Mesendoderm (in vitro differentiated cells): ENCODE data around the gene LBHD1.
A peak's percentile ranks its signal among the peaks of the same experiment; 100 is the strongest.

Experiments used
- DNase-seq: peaks from one replicate; pipeline ENCODE4 v3.0.0; 2013
- H2AK5ac ChIP-seq: 2 replicates; pipeline ENCODE4 v1.6.1; 2013; ENCODE audit warnings: low read length, inconsistent platforms
- H2BK120ac ChIP-seq: 2 replicates; pipeline ENCODE4 v1.6.1; 2013; ENCODE audit warnings: low read depth, mild to moderate bottlenecking, low read length, moderate library complexity, mixed read lengths
- H2BK15ac ChIP-seq: replicated peaks from 2 replicates; pipeline ENCODE4 v1.6.1; 2013; ENCODE audit warnings: low read depth, mild to moderate bottlenecking, moderate library complexity
- H2BK5ac ChIP-seq: 2 replicates; pipeline ENCODE4 v1.6.1; 2013; ENCODE audit warnings: low read length, inconsistent platforms
- H3K18ac ChIP-seq: 2 replicates; pipeline ENCODE4 v1.6.1; 2013; ENCODE audit warnings: mild to moderate bottlenecking, low read length, mixed read lengths
- H3K23ac ChIP-seq: one replicate; pipeline ENCODE4 v1.6.1; 2013; ENCODE audit warnings: low read length
- H3K27ac ChIP-seq: 2 replicates; pipeline ENCODE4 v1.5.1; 2013; ENCODE audit warnings: low read depth, mild to moderate bottlenecking, inconsistent platforms, low read length, moderate library complexity
- H3K27me3 ChIP-seq: 2 replicates; pipeline ENCODE4 v1.6.1; 2013; ENCODE audit warnings: low read length, control low read depth, mild to moderate bottlenecking, inconsistent platforms; ENCODE audit not compliant: insufficient read depth, poor library complexity
- H3K36me3 ChIP-seq: 2 replicates; pipeline ENCODE4 v1.6.1; 2013; ENCODE audit warnings: low read length, inconsistent platforms; ENCODE audit not compliant: control insufficient read depth, insufficient read depth
- H3K4ac ChIP-seq: one replicate; pipeline ENCODE4 v1.6.1; 2013; ENCODE audit warnings: low read depth, mild to moderate bottlenecking, low read length, moderate library complexity
- H3K4me1 ChIP-seq: 2 replicates; pipeline ENCODE4 v1.6.1; 2013; ENCODE audit warnings: low read depth, low read length, inconsistent platforms; ENCODE audit not compliant: control insufficient read depth
- H3K4me2 ChIP-seq: 2 replicates; pipeline ENCODE4 v1.6.1; 2013; ENCODE audit warnings: low read length
- H3K4me3 ChIP-seq: 2 replicates; pipeline ENCODE4 v1.5.1; 2013; ENCODE audit warnings: mild to moderate bottlenecking, low read length
- H3K56ac ChIP-seq: one replicate; pipeline ENCODE4 v1.6.1; 2013; ENCODE audit warnings: low read length
- H3K79me1 ChIP-seq: 2 replicates; pipeline ENCODE4 v1.6.1; 2013; ENCODE audit warnings: low read length, inconsistent platforms
- H3K79me2 ChIP-seq: 2 replicates; pipeline ENCODE4 v1.6.1; 2013; ENCODE audit warnings: mild to moderate bottlenecking, low read length; ENCODE audit not compliant: control insufficient read depth, insufficient read depth
- H3K9ac ChIP-seq: 2 replicates; pipeline ENCODE4 v1.6.1; 2013; ENCODE audit warnings: low read length, inconsistent platforms
- H4K5ac ChIP-seq: one replicate; pipeline ENCODE4 v1.6.1; 2013; ENCODE audit warnings: low read length
- H4K8ac ChIP-seq: one replicate; pipeline ENCODE4 v1.6.1; 2013; ENCODE audit warnings: low read depth, mild to moderate bottlenecking, control low read depth, low read length, moderate library complexity
- WGBS: extraction: QIAGEN DNeasy Blood & Tissue Kit; methylation state at CpG from one replicate; pipeline ENCODE4 v1.1.7; 2013; ENCODE audit warnings: low lambda C conversion rate, missing lambda C conversion rate; ENCODE audit not compliant: insufficient coverage; ENCODE audit errors: extremely low coverage; 5-methylcytosine and 5-hydroxymethylcytosine counted together

The LBHD1 gene

DNA sequence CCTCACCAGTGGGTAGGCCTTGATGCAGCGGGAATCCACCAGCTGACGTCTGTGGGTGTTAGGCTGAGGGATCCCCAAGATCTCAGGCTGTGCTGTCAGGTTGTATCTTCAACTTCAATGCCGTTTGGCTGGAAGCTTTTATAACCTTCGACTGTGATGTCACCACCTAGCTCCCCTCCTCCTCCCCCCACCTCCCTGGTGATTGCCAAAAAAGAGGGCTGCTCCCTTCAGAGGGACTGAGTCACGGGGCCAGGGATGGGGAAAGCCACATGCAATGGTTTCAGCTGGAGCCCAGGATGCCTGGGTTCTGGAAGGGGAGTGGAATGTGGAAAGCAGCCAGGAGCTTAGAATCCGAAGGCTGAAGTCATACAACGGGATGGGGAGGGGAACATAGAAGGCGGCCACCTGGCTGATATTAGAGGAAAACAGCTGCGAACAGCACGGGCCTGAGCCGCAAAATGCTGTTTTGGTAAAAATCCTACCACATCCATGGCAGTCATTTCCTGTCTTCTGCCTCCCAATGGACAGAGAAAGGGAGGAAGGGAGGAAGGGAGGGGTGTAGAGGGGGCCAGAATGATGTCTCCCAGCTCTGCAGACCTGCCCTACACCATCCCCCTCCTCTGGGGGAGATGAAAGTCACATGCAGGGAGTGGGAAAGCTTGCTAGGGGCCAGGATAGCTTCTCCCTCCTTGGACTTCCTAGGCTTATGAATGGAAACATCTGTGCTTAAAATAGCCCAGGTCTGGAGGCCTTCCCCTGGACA is 17.5 kb upstream of the LBHD1 start, which contains the start of gene LRRN4CL:
LRRN4CL (minus strand) TSS at position 110 of the 763 bp plus-strand sequence. CDS start 1,022 bp downstream, outside the sequence.
- Histone ChIP-seq H3K4me3 (no peak within 1 kb of the TSS), H3K56ac (no peak within 1 kb of the TSS), H4K5ac (no peak within 1 kb of the TSS), H3K23ac (no peak within 1 kb of the TSS), H3K4me1 (no peaks in the 10 kb centered on the region), H3K79me1 (no peaks in the 10 kb centered on the region), H3K27ac (no peak within 1 kb of the TSS), H3K9ac (no peak within 1 kb of the TSS), H2BK120ac (no peak within 1 kb of the TSS), H3K36me3 (peaks cover 4% of the 10 kb centered on the region), H2BK15ac (no peak within 1 kb of the TSS), H3K4me2 (no peak within 1 kb of the TSS), H3K4ac (no peak within 1 kb of the TSS), H2AK5ac (no peak within 1 kb of the TSS), H4K8ac (no peak within 1 kb of the TSS), H3K27me3 (no peaks in the 10 kb centered on the region), H3K18ac (no peak within 1 kb of the TSS), H3K79me2 (no peaks in the 10 kb centered on the region), H2BK5ac (no peak within 1 kb of the TSS)
- DNase-seq: no peak
- no CpG with 5 or more reads among the region's 11 CpGs for WGBS

DNA sequence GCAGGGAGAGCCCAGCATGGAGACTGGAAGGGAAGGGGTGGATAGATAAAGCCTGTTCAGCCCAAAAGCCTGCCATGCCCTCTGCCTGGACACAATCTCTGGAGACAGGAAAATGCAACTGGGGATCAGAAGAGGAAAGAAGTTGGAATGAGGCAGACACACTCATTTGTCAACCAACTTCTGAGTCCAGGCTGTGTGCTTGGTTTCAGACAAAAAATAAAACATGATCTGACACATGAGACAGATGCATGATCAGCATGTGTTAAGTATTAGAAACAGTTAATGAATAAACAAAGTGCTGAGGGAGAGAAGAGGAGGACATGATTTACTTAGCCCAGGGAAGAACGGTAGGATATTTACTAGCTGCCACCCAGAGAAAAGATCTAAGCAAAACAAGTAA is 16.4 kb upstream of the LBHD1 start:
- Histone ChIP-seq H3K9ac (no peak overlapping the region), H4K8ac (no peak overlapping the region), H3K56ac (no peak overlapping the region), H3K27ac (no peak overlapping the region), H3K4me2 (no peak overlapping the region), H2BK5ac (no peak overlapping the region), H3K79me1 (no peaks in the 10 kb centered on the region), H2BK120ac (no peak overlapping the region), H3K79me2 (no peaks in the 10 kb centered on the region), H3K27me3 (no peaks in the 10 kb centered on the region), H3K18ac (no peak overlapping the region), H4K5ac (no peak overlapping the region), H3K4me3 (no peak overlapping the region), H2BK15ac (no peak overlapping the region), H3K36me3 (peaks cover 3% of the 10 kb centered on the region), H2AK5ac (no peak overlapping the region), H3K4ac (no peak overlapping the region), H3K4me1 (no peaks in the 10 kb centered on the region), H3K23ac (no peak overlapping the region)
- WGBS: no CpG with 5 or more reads among the region's 1 CpG
- no peak for DNase-seq

DNA sequence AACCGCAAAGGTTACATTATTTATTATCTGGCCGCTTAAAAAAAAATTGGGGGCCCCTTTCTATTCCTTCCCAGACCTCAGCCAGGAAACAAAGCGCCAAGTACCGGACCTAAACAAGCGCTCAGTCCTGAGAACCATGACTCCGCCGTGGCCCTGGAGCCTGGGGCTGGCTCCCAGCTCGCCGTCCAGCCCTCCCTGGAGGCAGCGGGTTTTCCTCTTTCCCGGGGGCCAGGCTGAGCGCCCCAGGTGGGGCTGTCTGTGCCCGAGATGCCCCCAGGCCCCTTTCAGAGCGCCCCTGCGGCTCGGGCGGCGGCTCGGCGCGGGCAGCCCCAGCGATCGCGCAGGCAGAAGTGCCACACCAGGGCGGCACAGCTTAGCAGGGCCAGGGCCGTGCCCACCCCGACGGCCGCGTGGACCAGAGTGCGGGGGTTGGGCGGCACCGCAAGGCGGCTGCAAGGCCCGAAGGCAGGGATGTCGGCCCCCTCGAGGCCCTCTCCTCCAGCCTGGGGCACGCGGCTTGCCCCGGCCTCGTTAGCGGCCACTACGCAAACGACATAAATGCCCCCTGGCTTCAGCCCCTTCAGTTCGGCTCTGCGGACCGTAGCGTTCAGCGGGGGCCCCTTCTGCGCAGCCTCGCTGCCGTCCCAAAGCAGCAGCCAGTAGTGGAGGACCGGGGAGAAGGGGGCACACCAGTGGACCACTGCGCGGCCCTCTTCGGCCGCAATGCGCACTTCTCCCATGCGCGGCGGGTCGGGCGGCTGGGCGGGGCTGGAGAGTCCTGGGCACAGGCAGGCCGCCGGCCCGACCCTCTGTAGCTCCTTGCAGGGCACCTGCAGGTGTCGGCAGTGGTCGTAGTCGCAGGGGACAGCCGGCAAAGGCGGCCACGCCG is 15.7 kb upstream of the LBHD1 start:
- Histone ChIP-seq H3K4me1 (no peaks in the 10 kb centered on the region), H2BK15ac (no peak overlapping the region), H3K56ac (no peak overlapping the region), H2BK5ac (no peak overlapping the region), H3K79me1 (no peaks in the 10 kb centered on the region), H3K4me3 (no peak overlapping the region), H3K18ac (no peak overlapping the region), H3K4me2 (no peak overlapping the region), H3K4ac (no peak overlapping the region), H3K23ac (no peak overlapping the region), H3K9ac (no peak overlapping the region), H3K27ac (no peak overlapping the region), H4K5ac (no peak overlapping the region), H2AK5ac (no peak overlapping the region), H3K79me2 (no peaks in the 10 kb centered on the region), H3K36me3 (peaks cover 3% of the 10 kb centered on the region), H4K8ac (no peak overlapping the region), H2BK120ac (no peak overlapping the region), H3K27me3 (no peaks in the 10 kb centered on the region)
- 100% methylated on average over 2 of the region's 74 CpGs for WGBS
- no peak for DNase-seq

DNA sequence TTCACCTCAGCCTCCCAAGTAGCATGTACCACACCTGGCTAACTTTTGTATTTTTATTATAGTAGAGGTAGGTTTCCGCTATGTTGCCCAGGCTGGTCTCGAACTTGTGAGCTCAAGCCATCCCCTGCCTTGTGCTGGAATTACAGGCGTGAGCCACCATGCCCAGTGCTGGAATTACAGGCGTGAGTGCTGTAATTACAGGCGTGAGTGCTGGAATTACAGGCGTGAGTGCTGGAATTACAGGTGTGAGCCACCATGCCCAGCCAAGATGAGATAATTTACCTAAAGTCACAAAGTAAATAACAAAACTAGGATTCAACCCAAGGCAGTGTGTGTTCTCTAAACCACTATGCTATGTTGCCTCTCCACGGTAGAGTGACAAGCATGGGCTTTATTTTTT is 10.5 kb upstream of the LBHD1 start:
- H3K79me2 ChIP-seq: peaks cover 10% of the 10 kb centered on the region
- no peak overlapping the region for H3K9ac ChIP-seq
- H3K56ac ChIP-seq: no peak overlapping the region
- no peak overlapping the region for H2BK15ac ChIP-seq
- no CpG with 5 or more reads among the region's 7 CpGs for WGBS
- H3K4me1 ChIP-seq: peaks cover 3% of the 10 kb centered on the region
- no peak overlapping the region for H3K18ac ChIP-seq
- H2BK120ac ChIP-seq: no peak overlapping the region
- H3K36me3 ChIP-seq: no peaks in the 10 kb centered on the region
- H3K23ac ChIP-seq: no peak overlapping the region
- no peak overlapping the region for H3K4me2 ChIP-seq
- no peak overlapping the region for H3K27ac ChIP-seq
- no peak overlapping the region for H4K8ac ChIP-seq
- H3K27me3 ChIP-seq: no peaks in the 10 kb centered on the region
- H3K79me1 ChIP-seq: peaks cover 6% of the 10 kb centered on the region
- no peak overlapping the region for H2AK5ac ChIP-seq
- H4K5ac ChIP-seq: no peak overlapping the region
- no peak overlapping the region for H2BK5ac ChIP-seq
- H3K4me3 ChIP-seq: no peak overlapping the region
- no peak overlapping the region for H3K4ac ChIP-seq
- DNase-seq: no peak

DNA sequence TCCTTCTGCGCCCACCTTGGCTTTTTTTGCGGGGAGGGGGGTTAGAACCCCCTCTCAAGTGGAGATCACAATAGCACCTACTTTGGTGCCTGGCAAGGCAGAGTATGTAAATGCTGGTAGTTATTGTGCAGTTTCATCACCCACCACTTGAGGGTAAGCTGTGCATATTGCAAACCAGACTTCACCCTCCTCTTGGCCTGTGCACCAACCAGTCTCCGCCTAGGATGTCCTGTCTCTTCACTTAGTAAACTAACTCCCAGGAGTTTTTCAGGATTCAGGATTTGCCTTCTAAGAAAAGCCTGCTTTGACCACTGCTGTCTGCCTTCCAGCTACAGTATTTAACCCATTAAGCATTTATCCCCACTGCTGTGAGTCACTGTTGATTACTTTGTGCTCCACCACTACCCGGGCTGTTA is 8.8 kb upstream of the LBHD1 start:
- Histone ChIP-seq H3K27ac (no peak overlapping the region), H3K4ac (no peak overlapping the region), H4K5ac (no peak overlapping the region), H3K18ac (no peak overlapping the region), H2AK5ac (no peak overlapping the region), H3K9ac (no peak overlapping the region), H2BK5ac (no peak overlapping the region), H3K4me2 (no peak overlapping the region), H3K56ac (peak overlapping the region; percentile 25), H3K27me3 (no peaks in the 10 kb centered on the region), H3K79me2 (peaks cover 10% of the 10 kb centered on the region), H3K36me3 (peaks cover 5% of the 10 kb centered on the region), H2BK15ac (no peak overlapping the region), H2BK120ac (no peak overlapping the region), H3K79me1 (peaks cover 9% of the 10 kb centered on the region), H3K4me3 (no peak overlapping the region), H4K8ac (no peak overlapping the region), H3K23ac (no peak overlapping the region), H3K4me1 (peaks cover 3% of the 10 kb centered on the region)
- peak; percentile 50 for DNase-seq
- no CpG with 5 or more reads among the region's 4 CpGs for WGBS
